ENCODE measurements around the gene THAP7. TPM values are rescaled to one million over a fixed set of nuclear protein-coding genes. Genes with fewer than 3 reads are reported as not detected.

THAP7 gene
- total and polyA plus RNA-seq, 2 of the 4 experiments (the other 2 are of a cell fraction), result 14.2 to 19.8 TPM

- Histone ChIP-seq H3K23ac (ENCODE audit: low read depth, low read length) (peak within 1 kb of the TSS; percentile 64), H3K9ac (ENCODE audit: low read depth, low read length) (peak within 1 kb of the TSS; percentile 55), H3K9me3 (ENCODE audit: control insufficient read depth, insufficient read depth, low read length) (no peaks in the 10 kb centered on the region), H2BK15ac (ENCODE audit: low read depth, low read length) (peak within 1 kb of the TSS; percentile 3; the same call in 1 of the 3 replicates), H4K8ac (ENCODE audit: low read depth in 2 of 2, low read length in 2 of 2) (peak within 1 kb of the TSS; percentile 19 to 94; a peak in 3 of 4 replicates), H3K14ac (replicated peaks; ENCODE audit: low read depth, low read length) (peak within 1 kb of the TSS; percentile 90), H3K27ac (ENCODE audit: insufficient read depth, low read length) (peak within 1 kb of the TSS; percentile 88), H3K27me3 (ENCODE audit: control insufficient read depth, insufficient read depth, low read length) (peaks cover 1% of the 10 kb centered on the region; the same call in 1 of the 2 replicates), H3K4me3 (ENCODE audit: insufficient read depth, low read depth, low read length) (peak within 1 kb of the TSS; percentile 52), H4K91ac (ENCODE audit: insufficient read depth, low read depth, low read length) (no peak within 1 kb of the TSS; the same call in 1 of the 2 replicates), H3K56ac (ENCODE audit: extremely low read depth, insufficient read depth, low read length) (no peak within 1 kb of the TSS), H3K9me1 (ENCODE audit: insufficient read depth, low read length) (peaks cover 8% of the 10 kb centered on the region; the same call in 1 of the 2 replicates), H2AFZ (replicated peaks; ENCODE audit: low read length, poor library complexity) (peak within 1 kb of the TSS; percentile 100), H2BK5ac (ENCODE audit: low read depth, low read length, poor library complexity, severe bottlenecking) (peak within 1 kb of the TSS; percentile 87), H4K5ac (ENCODE audit: low read depth, low read length) (peak within 1 kb of the TSS; percentile 40), H3K4me1 (ENCODE audit: control insufficient read depth, insufficient read depth, low read length) (peaks cover 14% of the 10 kb centered on the region), H3K4ac (ENCODE audit: low read depth, low read length) (peak within 1 kb of the TSS; percentile 79), H2BK20ac (ENCODE audit: low read depth, low read length) (peak within 1 kb of the TSS; percentile 32; the same call in 1 of the 2 replicates), H2AK9ac (replicated peaks; ENCODE audit: low read depth, low read length, poor library complexity) (peak within 1 kb of the TSS; percentile 82), H3K4me2 (ENCODE audit: low read depth, low read length) (peak within 1 kb of the TSS; percentile 85), H3K18ac (ENCODE audit: low read depth, low read length) (peak within 1 kb of the TSS; percentile 52), H3K36me3 (ENCODE audit: control insufficient read depth, insufficient read depth, low read length) (no peaks in the 10 kb centered on the region), H2AK5ac (ENCODE audit: low read depth, low read length) (peak within 1 kb of the TSS; percentile 66), H3K79me1 (ENCODE audit: low read depth in 1 of 2, low read length in 2 of 2) (0 out of 4 replicates have a peak, but pooled peaks cover 0 to 5% of the 10 kb centered on the region in 2 experiments), H2BK120ac (ENCODE audit: low read depth, low read length) (peak within 1 kb of the TSS; percentile 90), H4K20me1 (ENCODE audit: insufficient read depth, low read length) (peaks cover 4% of the 10 kb centered on the region; the same call in 1 of the 2 replicates)
- 32% methylated on average over 3 of the region's 12 CpGs; no CpG with 5 or more reads in 1 of the 2 experiments for WGBS, 2 experiments (ENCODE audit: extremely low coverage in 2 of 2, insufficient read length in 1 of 2)
- POLR2A ChIA-PET (ENCODE audit: unreplicated experiment), result interaction anchor here (1.1 kb wide), 1 partner anchor 13 kb away, joined by 3 read pairs; the partner anchor contains the start of gene THAP7
- TF ChIP-seq FOS (IDR thresholded peaks at IDR 0.05; ENCODE audit: low read depth, low read length) (0 out of 2 replicates have a peak, but pooled peaks have one; percentile 25), BHLHE40 (IDR thresholded peaks at IDR 0.05; ENCODE audit: low read depth, low read length) (0 out of 2 replicates have a peak, but pooled peaks have one; percentile 7), USF2 (IDR thresholded peaks at IDR 0.05; ENCODE audit: low read depth, low read length) (no peak), NFE2L2 (IDR thresholded peaks at IDR 0.05; ENCODE audit: low read depth, low read length) (peak; percentile 21; the same call in 1 of the 2 replicates), MXI1 (IDR thresholded peaks at IDR 0.05; ENCODE audit: borderline replicate concordance, low read depth, low read length) (peak; percentile 53; the same call in 1 of the 2 replicates)
- intact Hi-C loops (cut with micrococcal nuclease), result loop anchor here (2.0 kb wide), 1 partner anchor 30 kb away; the partner anchor contains the start of gene LRRC74B
- dilution Hi-C loops (cut with HindIII; ENCODE audit: low sequenced_read_pairs, unreplicated experiment), result no loop called here
- CTCF ChIA-PET, result interaction anchor here (0.6 kb wide), 1 partner anchor 73 kb away, joined by 5 read pairs; no protein-coding TSS in a partner anchor
- BruUV-seq (replicated peaks), result no TSS peak
- DNase-seq, result peak; percentile 13
- in situ Hi-C loops (cut with MboI; ENCODE audit: low sequenced_read_pairs), result loop anchor here (10.0 kb wide), 1 partner anchor 80 kb away; no protein-coding TSS in a partner anchor
- peak; percentile 49 for ATAC-seq (ENCODE audit: low read depth)
Measured at GRCh38 chr22:21014726-21015465, 13.0 kb upstream of the THAP7 start, which contains the start of gene P2RX6. TSS of gene P2RX6 (plus strand) at chr22:21015165. CDS start at chr22:21015175, 10 bp downstream.
